AG09319 (cell line): ENCODE measurements around the gene TMEM89.

Source experiments
- DNase-seq: peaks from one replicate; pipeline ENCODE4 v3.0.0-alpha.2; 2010; ENCODE audit warnings: low read depth; ENCODE audit errors: extremely low read depth
- CTCF ChIP-seq: IDR thresholded peaks from 2 replicates; pipeline ENCODE4 v1.5.1; 2011; ENCODE audit warnings: low read depth, mild to moderate bottlenecking, inconsistent platforms, low read length, moderate library complexity

Gene TMEM89

GRCh38 chr3:48642605-48643004, 21.0 kb upstream of the TMEM89 start:
- TF ChIP-seq CTCF = no peak

GRCh38 chr3:48641396-48641795, 19.8 kb upstream of the TMEM89 start:
- no peak for TF ChIP-seq CTCF
- no peak for DNase-seq

More at GRCh38 chr3:48642605-48643004, 21.0 kb upstream of the TMEM89 start:
- no peak for DNase-seq

GRCh38 chr3:48639944-48640606, 18.5 kb upstream of the TMEM89 start:
- no peak for TF ChIP-seq CTCF
- DNase-seq = no peak

- no peak for TF ChIP-seq CTCF
- DNase-seq = no peak
Observed at GRCh38 chr3:48637305-48637704, 15.7 kb upstream of the TMEM89 start.

GRCh38 chr3:48636149-48636655, 14.6 kb upstream of the TMEM89 start:
- no peak for TF ChIP-seq CTCF
- DNase-seq = no peak

- peak; percentile 86 for DNase-seq
- peak; percentile 71 for TF ChIP-seq CTCF
Observed at GRCh38 chr3:48635222-48636021, 13.9 kb upstream of the TMEM89 start, which contains the start of gene SLC26A6. TSS of gene SLC26A6 (minus strand) at chr3:48635461. CDS start at chr3:48635393, 68 bp downstream.

- TF ChIP-seq CTCF = no peak
- DNase-seq = peak; percentile 5
Observed at GRCh38 chr3:48634661-48635221, 13.2 kb upstream of the TMEM89 start.
